ENCODE measurements around the gene AGPAT3.

The AGPAT3 gene

DNA sequence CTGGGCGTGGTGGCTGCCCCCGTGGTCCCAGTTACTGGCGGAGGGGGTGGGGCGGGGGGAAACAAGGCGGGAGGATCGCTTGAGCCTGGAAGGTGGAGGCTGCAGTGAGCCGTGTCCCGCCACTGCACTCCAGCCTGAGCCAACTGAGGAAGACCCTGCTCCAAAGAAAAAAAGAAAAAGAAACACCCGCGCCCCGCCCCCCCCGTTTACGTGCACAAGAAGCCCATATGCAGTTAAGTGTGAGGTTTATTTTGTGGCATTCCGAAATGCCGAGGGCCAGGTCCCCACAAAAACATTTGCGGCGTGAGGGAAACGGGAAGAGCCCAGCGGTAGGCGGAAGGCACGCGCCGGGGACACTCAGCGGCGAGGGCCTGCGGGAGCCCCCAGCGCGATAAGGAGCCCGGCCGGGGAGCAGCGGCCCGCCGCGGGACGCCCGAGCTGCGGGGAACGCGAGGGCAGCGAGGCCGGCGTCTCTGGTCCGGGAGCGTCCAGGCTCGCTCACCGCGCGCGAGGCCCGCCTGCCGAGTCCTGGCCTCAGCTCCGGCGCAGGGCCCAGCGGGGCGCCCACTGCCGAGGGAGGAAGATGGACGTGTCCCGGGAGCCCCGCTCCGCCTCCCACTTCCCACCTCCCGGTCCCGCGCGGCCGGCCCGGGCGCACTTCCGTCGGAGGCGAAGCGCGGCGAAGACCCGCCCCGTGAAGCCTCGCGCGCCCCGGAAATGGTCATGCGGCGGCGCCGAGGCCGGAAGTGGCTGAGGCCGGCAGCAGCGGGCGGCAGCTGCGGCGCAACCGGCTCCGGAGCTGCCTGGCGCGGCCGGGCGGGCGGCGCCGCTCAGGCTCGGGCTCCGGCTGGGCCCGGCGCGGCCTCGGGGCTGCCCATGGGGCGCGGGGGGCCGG is 146.8 kb downstream of the AGPAT3 start, which contains the start of gene TRAPPC10:
Gene TRAPPC10 (plus strand): TSS at position 731 of the 895 bp plus-strand sequence. CDS start 185 bp downstream, outside the sequence.
- peak within 1 kb of the TSS; percentile 98 for H3K27ac ChIP-seq
- TF ChIP-seq, protein P1, sequence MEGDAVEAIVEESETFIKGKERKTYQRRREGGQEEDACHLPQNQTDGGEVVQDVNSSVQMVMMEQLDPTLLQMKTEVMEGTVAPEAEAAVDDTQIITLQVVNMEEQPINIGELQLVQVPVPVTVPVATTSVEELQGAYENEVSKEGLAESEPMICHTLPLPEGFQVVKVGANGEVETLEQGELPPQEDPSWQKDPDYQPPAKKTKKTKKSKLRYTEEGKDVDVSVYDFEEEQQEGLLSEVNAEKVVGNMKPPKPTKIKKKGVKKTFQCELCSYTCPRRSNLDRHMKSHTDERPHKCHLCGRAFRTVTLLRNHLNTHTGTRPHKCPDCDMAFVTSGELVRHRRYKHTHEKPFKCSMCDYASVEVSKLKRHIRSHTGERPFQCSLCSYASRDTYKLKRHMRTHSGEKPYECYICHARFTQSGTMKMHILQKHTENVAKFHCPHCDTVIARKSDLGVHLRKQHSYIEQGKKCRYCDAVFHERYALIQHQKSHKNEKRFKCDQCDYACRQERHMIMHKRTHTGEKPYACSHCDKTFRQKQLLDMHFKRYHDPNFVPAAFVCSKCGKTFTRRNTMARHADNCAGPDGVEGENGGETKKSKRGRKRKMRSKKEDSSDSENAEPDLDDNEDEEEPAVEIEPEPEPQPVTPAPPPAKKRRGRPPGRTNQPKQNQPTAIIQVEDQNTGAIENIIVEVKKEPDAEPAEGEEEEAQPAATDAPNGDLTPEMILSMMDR (conservative IDR thresholded peaks at IDR 0.05) = no peak

DNA sequence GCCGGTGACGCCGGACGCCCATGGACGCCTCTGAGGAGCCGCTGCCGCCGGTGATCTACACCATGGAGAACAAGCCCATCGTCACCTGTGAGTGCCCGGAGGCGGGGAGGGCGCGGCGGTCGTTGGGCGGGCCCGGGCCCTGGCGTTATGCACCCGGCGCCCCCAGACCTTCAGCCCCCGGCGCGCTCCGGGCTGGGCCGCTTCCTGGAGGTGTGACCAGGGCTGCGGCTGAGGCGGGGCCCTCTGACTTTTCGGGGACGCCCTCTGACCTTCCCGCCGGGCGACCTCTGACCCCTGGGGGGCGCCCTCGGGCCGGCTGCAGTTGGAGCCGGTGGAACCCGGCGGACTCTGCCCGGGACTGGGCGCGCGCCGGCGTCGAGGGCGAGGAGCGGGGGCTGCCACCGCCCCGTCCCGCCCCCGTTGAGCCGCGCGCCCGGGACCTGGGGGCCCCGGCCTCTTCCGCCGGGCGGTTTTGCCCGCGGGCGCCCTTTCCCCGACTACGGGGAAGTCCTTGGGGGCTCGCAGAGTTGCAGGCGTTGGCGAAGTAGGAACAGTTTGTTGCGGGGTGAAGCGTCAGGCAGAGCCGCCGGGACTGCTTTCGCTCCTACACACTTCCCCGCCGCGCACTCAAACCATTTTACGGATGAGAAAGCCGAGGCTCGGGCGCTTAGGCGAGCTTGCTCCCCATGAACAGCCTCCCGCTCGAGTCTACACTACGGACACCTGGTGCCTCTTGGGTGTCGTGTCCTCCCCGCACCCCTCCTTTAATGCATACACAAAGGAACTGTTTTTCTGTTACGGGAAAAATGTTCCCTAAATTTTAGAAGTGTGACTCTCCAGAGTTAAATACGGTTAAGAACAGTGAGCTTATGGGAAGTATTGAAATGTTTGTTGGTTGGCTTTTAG is 147.7 kb downstream of the AGPAT3 start:
- TF ChIP-seq, protein P1 (conservative IDR thresholded peaks at IDR 0.05) = peak; percentile 62
- H3K27ac ChIP-seq = peak overlapping the region; percentile 98

DNA sequence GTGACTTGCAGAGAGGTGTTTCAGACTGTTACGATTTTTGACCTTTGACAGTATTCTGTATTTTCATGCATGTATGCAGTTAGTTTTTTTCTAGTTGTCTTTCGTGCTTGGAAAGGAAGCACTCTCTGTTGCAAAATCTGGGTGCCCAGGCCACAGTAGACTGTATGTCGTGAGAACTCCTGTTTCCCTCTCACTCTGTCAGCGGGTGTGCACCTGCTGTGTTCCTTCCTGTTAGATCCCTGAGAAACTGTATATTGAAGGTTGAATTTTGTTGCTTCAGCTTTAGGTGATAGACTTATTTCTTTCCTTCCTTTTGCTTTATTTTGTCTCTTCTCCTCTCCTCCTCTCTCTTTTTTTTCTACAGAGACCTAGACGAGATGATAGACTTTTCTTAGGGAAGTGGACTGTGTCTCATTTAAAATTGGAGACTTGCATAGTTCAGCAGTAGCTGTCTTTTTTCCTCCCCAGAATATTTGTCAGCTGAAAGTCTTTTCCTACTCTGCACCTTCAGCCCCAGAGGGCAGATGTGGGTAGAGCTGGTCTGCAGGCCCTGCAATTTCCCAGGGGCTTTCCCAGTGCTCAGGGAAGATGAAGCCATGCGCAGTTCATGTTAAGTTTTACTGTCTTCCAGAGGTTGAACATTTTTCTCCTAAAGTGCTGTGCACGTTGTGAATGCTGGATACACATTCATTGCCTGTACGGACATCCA is 148.5 kb downstream of the AGPAT3 start:
- H3K27ac ChIP-seq = peak overlapping the region; percentile 98
- TF ChIP-seq, protein P1 (conservative IDR thresholded peaks at IDR 0.05) = no peak

DNA sequence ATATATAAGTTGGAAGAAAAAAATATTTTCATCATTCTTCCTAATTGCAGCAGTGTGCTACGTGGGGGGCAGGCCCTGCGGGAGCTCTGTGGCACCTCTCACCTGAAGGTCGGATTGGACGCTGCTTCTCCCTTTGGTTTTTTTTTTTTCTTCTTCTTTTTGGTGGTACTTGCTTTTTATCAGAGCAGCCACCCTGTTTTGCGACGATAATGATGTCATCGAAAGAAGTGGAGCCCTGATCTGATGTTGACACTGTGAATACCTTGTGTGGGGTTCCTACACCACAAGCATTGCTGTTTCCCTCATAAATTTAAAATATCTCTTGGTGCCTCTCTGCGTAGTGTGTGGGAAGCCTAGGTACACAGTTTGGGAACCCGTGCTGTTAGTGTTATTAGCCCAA is 152.6 kb downstream of the AGPAT3 start:
- no peak overlapping the region for H3K27ac ChIP-seq
- TF ChIP-seq, protein P1 (conservative IDR thresholded peaks at IDR 0.05) = no peak

DNA sequence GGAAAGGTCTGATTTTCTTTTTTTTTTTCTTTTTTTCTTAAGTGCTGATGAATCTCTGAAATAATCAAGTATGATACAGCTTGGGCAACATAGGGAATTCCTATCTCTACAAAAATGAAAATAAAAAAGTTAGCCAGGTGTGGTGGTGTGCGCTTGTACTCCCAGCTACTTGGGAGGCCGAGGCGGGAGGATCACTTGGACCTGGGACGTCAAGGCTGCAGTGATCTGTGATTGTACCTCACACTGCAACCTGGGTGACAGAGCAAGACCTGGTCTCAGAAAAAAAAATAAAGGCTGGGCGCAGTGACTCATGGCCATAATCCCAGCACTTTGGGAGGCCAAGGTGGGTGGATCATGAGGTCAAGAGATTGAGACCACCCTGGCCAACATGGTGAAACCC is 153.1 kb downstream of the AGPAT3 start:
- TF ChIP-seq, protein P1 (conservative IDR thresholded peaks at IDR 0.05) = no peak
- H3K27ac ChIP-seq = no peak overlapping the region

DNA sequence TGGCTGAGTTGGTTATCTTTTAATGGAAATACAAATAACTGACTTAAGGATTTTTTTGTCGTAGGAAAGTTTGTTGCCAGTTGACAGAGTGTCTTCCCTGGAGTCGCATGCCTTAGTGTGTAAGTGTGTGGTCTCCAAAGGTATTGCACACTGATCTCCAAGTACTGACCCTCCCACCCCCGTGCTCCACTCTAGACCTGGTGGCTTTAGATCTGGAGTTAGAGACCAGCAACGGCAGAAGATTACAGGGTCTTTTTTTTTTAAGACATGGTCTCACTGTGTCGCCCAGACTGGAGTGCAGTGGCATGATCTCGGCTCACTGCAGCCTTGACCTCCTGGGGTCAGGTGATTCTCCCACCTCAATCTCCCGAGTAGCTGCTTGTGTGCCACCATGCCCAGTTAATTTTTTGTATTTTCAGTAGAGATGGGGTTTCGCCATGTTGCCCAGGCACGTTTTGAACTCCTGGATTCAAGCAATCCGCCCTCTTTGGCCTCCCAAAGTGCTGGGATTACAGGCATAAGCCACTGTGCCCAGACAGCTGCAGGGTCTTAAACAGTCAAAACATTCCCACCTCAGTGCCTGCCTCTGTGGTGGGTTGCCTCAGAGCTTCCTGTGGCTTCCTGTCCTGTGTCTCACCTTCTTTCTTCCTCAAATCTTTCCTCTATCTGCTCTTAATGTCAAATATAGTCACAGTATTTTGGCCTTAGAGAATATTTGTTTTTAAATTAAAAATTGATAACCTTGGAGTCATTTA is 154.0 kb downstream of the AGPAT3 start:
- TF ChIP-seq, protein P1 (conservative IDR thresholded peaks at IDR 0.05) = no peak
- H3K27ac ChIP-seq = no peak overlapping the region
